ENCODE measurements around the gene CKM.
A peak's percentile ranks its signal among the peaks of the same experiment; 100 is the strongest.
"Not testable (repeated sequence)": the region's sequence is repeated elsewhere in the genome, so short reads cannot be mapped to it uniquely, and the experiment has no call there.

The CKM gene

GRCh38 chr19:45348367-45349125, 25.9 kb upstream of the CKM start:
- no peak for DNase-seq

GRCh38 chr19:45347570-45348366, 25.1 kb upstream of the CKM start:
- DNase-seq: no peak

- DNase-seq: no peak
Observed at GRCh38 chr19:45346449-45346848, 23.8 kb upstream of the CKM start.

GRCh38 chr19:45345506-45345860, 22.8 kb upstream of the CKM start:
- DNase-seq: no peak

GRCh38 chr19:45344621-45345505, 22.2 kb upstream of the CKM start:
- no peak for DNase-seq

- no peak for DNase-seq
Observed at GRCh38 chr19:45342911-45343310, 20.2 kb upstream of the CKM start.

- no peak for DNase-seq
Observed at GRCh38 chr19:45340899-45341453, 18.3 kb upstream of the CKM start.

- peak; percentile 19 for DNase-seq
Observed at GRCh38 chr19:45340232-45340898, 17.7 kb upstream of the CKM start, which contains the start of gene KLC3. TSS of gene KLC3 (plus strand) at chr19:45340750. CDS start at chr19:45345542, 4,792 bp downstream.

- no peak for DNase-seq
Observed at GRCh38 chr19:45339629-45340028, 17.0 kb upstream of the CKM start.

- DNase-seq: no peak
Observed at GRCh38 chr19:45336696-45337251, 14.1 kb upstream of the CKM start.

GRCh38 chr19:45334881-45335280, 12.2 kb upstream of the CKM start:
- DNase-seq: not testable (repeated sequence)

- DNase-seq: no peak
Observed at GRCh38 chr19:45333609-45334303, 11.1 kb upstream of the CKM start.

- DNase-seq: no peak
Observed at GRCh38 chr19:45331411-45331810, 8.7 kb upstream of the CKM start.

- DNase-seq: no peak
Observed at GRCh38 chr19:45327404-45328143, 4.9 kb upstream of the CKM start.

- no peak for DNase-seq
Observed at GRCh38 chr19:45324349-45324907, 1.8 kb upstream of the CKM start.

GRCh38 chr19:45323671-45324081, 1.0 kb upstream of the CKM start:
- DNase-seq: no peak

GRCh38 chr19:45322311-45322710, 364 bp downstream of the CKM start:
- DNase-seq: no peak

- DNase-seq: no peak
Observed at GRCh38 chr19:45321848-45322247, 827 bp downstream of the CKM start.

GRCh38 chr19:45320997-45321775, 1.5 kb downstream of the CKM start:
- no peak for DNase-seq
